ENCODE results near the gene ZCCHC9.

DNA sequence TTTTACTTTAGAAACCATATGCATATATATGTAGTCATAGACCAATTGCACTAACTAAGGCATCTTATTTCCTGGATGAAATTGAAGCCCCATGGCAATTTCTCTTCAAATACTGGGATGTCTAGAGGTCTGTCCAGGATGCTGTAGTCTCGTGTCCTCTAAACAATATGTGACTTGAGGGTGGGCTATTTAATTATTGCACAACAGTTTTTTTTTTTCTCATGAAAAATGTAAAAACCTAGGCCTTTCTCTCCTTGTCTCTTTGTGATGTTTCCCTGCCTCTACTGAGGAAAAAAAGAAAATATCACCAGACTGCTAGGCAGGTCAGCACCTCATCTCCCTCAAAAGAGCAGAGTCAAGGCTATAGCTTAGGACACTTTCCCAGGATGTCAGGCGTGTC is 34.6 kb downstream of the ZCCHC9 start:
- TF ChIP-seq POLR2AphosphoS5 (IDR thresholded peaks at IDR 0.05; ENCODE audit: borderline replicate concordance, low read depth, low read length) (no peak), EZH2 (IDR thresholded peaks at IDR 0.05) (no peak)

Data from SK-N-MC (cell line).